Activated CD4-positive, alpha-beta T cell treated with anti-CD3 and anti-CD28 coated beads, Interleukin-2, Interleukin-6, amounts not matched to agents 100 ng/mL and 50 ng/mL, durations not matched to agents 16 hours and 8 hours (primary cell): ENCODE measurements around the gene INF2.

Source experiments
- DNase-seq: peaks from one replicate; pipeline ENCODE4 v3.0.0-alpha.2; 2020

INF2 gene

GRCh38 chr14:104691546-104692260 lies 2.3 kb downstream of the INF2 start:
- DNase-seq = no peak

- DNase-seq = no peak
Observed at GRCh38 chr14:104692261-104692938, 3.0 kb downstream of the INF2 start.

- no peak for DNase-seq
Observed at GRCh38 chr14:104692939-104693315, 3.5 kb downstream of the INF2 start.

- DNase-seq = no peak
Observed at GRCh38 chr14:104693482-104694431, 4.3 kb downstream of the INF2 start.

GRCh38 chr14:104694475-104694950 lies 5.1 kb downstream of the INF2 start:
- DNase-seq = no peak

- peak; percentile 67 for DNase-seq
Observed at GRCh38 chr14:104694991-104695659, 5.7 kb downstream of the INF2 start.

- DNase-seq = no peak
Observed at GRCh38 chr14:104695660-104696000, 6.2 kb downstream of the INF2 start.

GRCh38 chr14:104696671-104697316 lies 7.4 kb downstream of the INF2 start:
- DNase-seq = no peak

- no peak for DNase-seq
Observed at GRCh38 chr14:104697317-104697703, 7.9 kb downstream of the INF2 start.

- no peak for DNase-seq
Observed at GRCh38 chr14:104697892-104698583, 8.6 kb downstream of the INF2 start.

- no peak for DNase-seq
Observed at GRCh38 chr14:104698688-104699425, 9.4 kb downstream of the INF2 start.

GRCh38 chr14:104699426-104699748 lies 10.0 kb downstream of the INF2 start:
- DNase-seq = no peak

GRCh38 chr14:104700225-104700651 lies 10.8 kb downstream of the INF2 start:
- no peak for DNase-seq

- DNase-seq = no peak
Observed at GRCh38 chr14:104700747-104701217, 11.4 kb downstream of the INF2 start.

GRCh38 chr14:104701383-104702076 lies 12.1 kb downstream of the INF2 start:
- no peak for DNase-seq

GRCh38 chr14:104702106-104702505 lies 12.7 kb downstream of the INF2 start:
- DNase-seq = no peak

- DNase-seq = no peak
Observed at GRCh38 chr14:104702673-104703072, 13.3 kb downstream of the INF2 start.

- no peak for DNase-seq
Observed at GRCh38 chr14:104703269-104703668, 13.9 kb downstream of the INF2 start.

- no peak for DNase-seq
Observed at GRCh38 chr14:104704252-104704651, 14.8 kb downstream of the INF2 start.

- no peak for DNase-seq
Observed at GRCh38 chr14:104705340-104706047, 16.1 kb downstream of the INF2 start.
